Measurements from ENCODE around the gene NBEAL2. TPM values are rescaled to one million over a fixed set of nuclear protein-coding genes. Genes with fewer than 3 reads are reported as not detected.
A peak's percentile ranks its signal among the peaks of the same experiment; 100 is the strongest.

NBEAL2 gene
- total and polyA plus RNA-seq, 10 of the 15 experiments (the other 5 are each of a cell fraction or from before 2014, with no cell fraction given), result 0.07 to 127 (median 29.4) TPM

- TF ChIP-seq E2F8 (IDR thresholded peaks at IDR 0.05; ENCODE audit: low read depth, partially characterized antibody) (no peak), SMAD1 (IDR thresholded peaks at IDR 0.05; ENCODE audit: low read depth, partially characterized antibody) (no peak), ZBED1 (IDR thresholded peaks at IDR 0.05; ENCODE audit: borderline replicate concordance) (no peak), CTCF (IDR thresholded peaks at IDR 0.05 in 2 of 3, conservative IDR thresholded peaks at IDR 0.05 in 1 of 3; ENCODE audit: control insufficient read depth in 2 of 3, extremely low read depth in 1 of 3, insufficient read depth in 1 of 3, low read depth in 3 of 3, low read length in 3 of 3) (no peak), MEF2A (IDR thresholded peaks at IDR 0.05; ENCODE audit: insufficient read depth, low read depth, low read length) (no peak), EZH2 (IDR thresholded peaks at IDR 0.05; ENCODE audit: borderline replicate concordance, control insufficient read depth, low read depth, low read length) (no peak)
Measured at GRCh38 chr3:47018269-47018611, 38.8 kb downstream of the NBEAL2 start (continued).

GRCh38 chr3:47019201-47019600, 39.7 kb downstream of the NBEAL2 start:
- H3K9ac ChIP-seq (ENCODE audit: control insufficient read depth, insufficient read depth, low read length), result no peak overlapping the region
- no peaks in the 10 kb centered on the region; the same call in 1 of the 2 replicates for H4K20me1 ChIP-seq (ENCODE audit: control insufficient read depth, insufficient read depth)
- peak overlapping the region; percentile 52; the same call in 1 of the 2 replicates for H3K4me2 ChIP-seq (ENCODE audit: control insufficient read depth, insufficient read depth)
- no TSS peak for BruUV-seq (replicated peaks)
- ATAC-seq, result peak; percentile 91
- no peaks in the 10 kb centered on the region for H3K27me3 ChIP-seq (replicated peaks in 1 of 2; ENCODE audit: control insufficient read depth in 2 of 2, insufficient read depth in 2 of 2, low read length in 1 of 2)
- H3K79me2 ChIP-seq (ENCODE audit: control insufficient read depth, insufficient read depth, low read length), result no peaks in the 10 kb centered on the region
- DNase-seq (ENCODE audit: low read depth, low spot score), result peak; percentile 67
- H3K4me3 ChIP-seq, result no peak overlapping the region
- RAD21 ChIA-PET (ENCODE audit: unreplicated experiment), result no interaction called here
- CTCF ChIA-PET, result interaction anchor here (4.3 kb wide), 1 partner anchor 12 kb away, joined by 27 read pairs; no protein-coding TSS in a partner anchor
- 0% methylated on average over 1 of the region's 1 CpG for WGBS (ENCODE audit: insufficient coverage, insufficient replicate concordance, low lambda C conversion rate, missing lambda C conversion rate)
- POLR2A ChIA-PET, result interaction anchor here (1.2 kb wide), 1 partner anchor 9 kb away, joined by 3 read pairs; no protein-coding TSS in a partner anchor
- peak overlapping the region; percentile 21; the same call in 1 of the 2 replicates for H3K27ac ChIP-seq (ENCODE audit: control insufficient read depth, insufficient read depth)
- peaks cover 14% of the 10 kb centered on the region for H3K4me1 ChIP-seq (ENCODE audit: control insufficient read depth, insufficient read depth, low read length)
- peaks cover 15 to 16% of the 10 kb centered on the region in 2 experiments for H3K36me3 ChIP-seq (ENCODE audit: control insufficient read depth in 2 of 2, insufficient read depth in 2 of 2, low read length in 1 of 2)
- no peak overlapping the region for H2AFZ ChIP-seq (ENCODE audit: control insufficient read depth, low read depth, low read length)
- no peaks in the 10 kb centered on the region for H3K9me3 ChIP-seq (replicated peaks; ENCODE audit: control insufficient read depth, insufficient read depth, low read length)
- intact Hi-C loops (cut with micrococcal nuclease; ENCODE audit: unreplicated experiment) (loop anchor here (10.0 kb wide), 1 partner anchor 314 kb away; the partner anchor contains the start of gene TMIE), in situ Hi-C loops (cut with MboI) (no loop called here)
- SMC1A ChIA-PET (ENCODE audit: uncharacterized antibody, unreplicated experiment), result interaction anchor here (1.0 to 8.8 kb wide), 7 partner anchors 8 to 248 kb away, joined by 3 to 83 read pairs (median 4); no protein-coding TSS in a partner anchor
- no peak for FAIRE-seq
- TF ChIP-seq PBX3 (IDR thresholded peaks at IDR 0.05; ENCODE audit: insufficient replicate concordance, low read depth, low read length), result peak; percentile 70
- TF ChIP-seq PAX8 (IDR thresholded peaks at IDR 0.05), result no peak
- no peak for TF ChIP-seq POU2F2 (IDR thresholded peaks at IDR 0.05; ENCODE audit: borderline replicate concordance, low read depth, low read length)
- no peak for TF ChIP-seq E2F8 (IDR thresholded peaks at IDR 0.05; ENCODE audit: low read depth, partially characterized antibody)
- TF ChIP-seq WRNIP1 (IDR thresholded peaks at IDR 0.05; ENCODE audit: borderline replicate concordance, low read depth, low read length), result no peak
- peak; percentile 86 for TF ChIP-seq PKNOX1 (IDR thresholded peaks at IDR 0.05)

All from GM12878 (cell line).